Left ventricle myocardium inferior (tissue), 1 donor: ENCODE measurements around the gene PLEK. TPM values are rescaled to one million over a fixed set of nuclear protein-coding genes. Genes with fewer than 3 reads are reported as not detected.

ENCODE experiments used
- DNase-seq: peaks from one replicate; pipeline ENCODE4 v3.0.0-alpha.2; 2020
- H3K27ac ChIP-seq: fragments of 200-600 bp; replicated peaks from 2 replicates; pipeline ENCODE4 v1.8.0; 2021
- H3K27me3 ChIP-seq: fragments of 200-600 bp; 2 replicates; pipeline ENCODE4 v1.8.0; 2021; ENCODE audit warnings: low read depth
- H3K36me3 ChIP-seq: fragments of 200-600 bp; 2 replicates; pipeline ENCODE4 v1.8.0; 2021
- H3K4me1 ChIP-seq: fragments of 200-600 bp; 2 replicates; pipeline ENCODE4 v1.8.0; 2021
- H3K4me3 ChIP-seq: fragments of 200-600 bp; 2 replicates; pipeline ENCODE4 v1.8.0; 2021; ENCODE audit warnings: mild to moderate bottlenecking, moderate library complexity
- H3K9me3 ChIP-seq: fragments of 200-600 bp; replicated peaks from 2 replicates; pipeline ENCODE4 v1.8.0; 2021
- CTCF ChIP-seq: fragments of 200-600 bp; IDR thresholded peaks from 2 replicates; pipeline ENCODE4 v1.8.0; 2021; ENCODE audit warnings: antibody characterized with exemption, mild to moderate bottlenecking, borderline replicate concordance
- intact Hi-C: fragments of 100-400 bp; cut with micrococcal nuclease; formaldehyde crosslinking; loops from one replicate; pipeline ENCODE4 v1.11.0; 2022
- total RNA-seq: library from RNA; stranded (reverse); fragmentation: NEBNext Ultra II Directional; extraction: Animal tissue kit (Norgen Biotek cat#: 25700); gene quantifications from one replicate; pipeline ENCODE4 v1.2.1, GENCODE V29; 2021
- donor health status: DM: no; HTN: yes; CAD: no; lungs with severe emphysema.

PLEK gene
- total RNA-seq, 1 donor from 2014 or later, result 4.8 TPM

DNA sequence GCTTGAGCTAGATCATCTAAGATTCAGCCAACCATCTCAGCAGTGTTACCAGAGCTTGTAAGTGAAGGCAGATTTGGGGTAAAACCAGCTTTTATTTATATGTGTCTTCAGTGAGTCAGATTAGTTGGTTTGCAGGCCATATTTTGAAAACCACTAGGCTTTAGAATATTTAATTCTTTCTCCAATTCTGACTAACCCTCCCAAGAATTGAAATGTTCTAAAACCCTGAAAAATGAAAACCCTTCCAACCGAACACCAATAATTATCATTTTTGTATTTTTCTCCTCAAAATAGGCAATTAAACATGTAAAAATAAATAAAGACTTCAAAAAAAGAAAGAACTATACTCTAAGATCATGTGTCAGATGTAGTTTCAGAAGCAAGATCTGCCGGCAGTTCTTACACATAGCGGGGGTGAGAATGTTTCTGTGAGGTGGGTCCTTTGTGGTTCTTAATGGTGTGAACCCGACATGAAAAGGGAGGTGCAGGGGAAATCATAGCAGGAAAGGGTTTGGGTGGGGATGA lies 14.2 kb downstream of the PLEK start:
- Histone ChIP-seq H3K9me3 (no peaks in the 10 kb centered on the region), H3K36me3 (no peaks in the 10 kb centered on the region), H3K27me3 (no peaks in the 10 kb centered on the region), H3K4me1 (peaks cover 9% of the 10 kb centered on the region), H3K27ac (no peak overlapping the region), H3K4me3 (no peak overlapping the region)
- intact Hi-C loops, result no loop called here
- no peak for TF ChIP-seq CTCF
- DNase-seq, result no peak

DNA sequence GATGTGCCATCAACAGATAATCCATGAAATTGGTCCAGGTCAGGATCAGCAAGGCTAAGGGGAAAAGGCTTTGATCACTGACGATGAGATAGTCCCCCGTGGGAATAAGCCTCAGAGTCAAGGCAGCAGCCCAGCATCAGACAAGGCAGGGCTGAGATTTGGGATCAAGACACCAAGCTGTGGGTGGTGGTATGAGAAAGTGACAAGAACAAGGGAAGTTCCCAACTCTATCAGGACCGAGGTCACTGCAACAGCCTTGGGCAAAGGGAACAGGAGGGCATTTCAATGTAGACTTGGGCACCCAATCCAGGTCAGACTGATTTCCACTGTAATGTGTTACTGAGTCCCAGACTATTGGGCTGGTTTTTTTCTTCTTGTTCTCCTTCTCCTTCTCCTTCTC lies 18.7 kb downstream of the PLEK start:
- Histone ChIP-seq H3K4me1 (no peaks in the 10 kb centered on the region), H3K36me3 (no peaks in the 10 kb centered on the region), H3K9me3 (no peaks in the 10 kb centered on the region), H3K27me3 (no peaks in the 10 kb centered on the region), H3K27ac (no peak overlapping the region), H3K4me3 (no peak overlapping the region)
- DNase-seq, result no peak
- intact Hi-C loops, result no loop called here
- no peak for TF ChIP-seq CTCF

DNA sequence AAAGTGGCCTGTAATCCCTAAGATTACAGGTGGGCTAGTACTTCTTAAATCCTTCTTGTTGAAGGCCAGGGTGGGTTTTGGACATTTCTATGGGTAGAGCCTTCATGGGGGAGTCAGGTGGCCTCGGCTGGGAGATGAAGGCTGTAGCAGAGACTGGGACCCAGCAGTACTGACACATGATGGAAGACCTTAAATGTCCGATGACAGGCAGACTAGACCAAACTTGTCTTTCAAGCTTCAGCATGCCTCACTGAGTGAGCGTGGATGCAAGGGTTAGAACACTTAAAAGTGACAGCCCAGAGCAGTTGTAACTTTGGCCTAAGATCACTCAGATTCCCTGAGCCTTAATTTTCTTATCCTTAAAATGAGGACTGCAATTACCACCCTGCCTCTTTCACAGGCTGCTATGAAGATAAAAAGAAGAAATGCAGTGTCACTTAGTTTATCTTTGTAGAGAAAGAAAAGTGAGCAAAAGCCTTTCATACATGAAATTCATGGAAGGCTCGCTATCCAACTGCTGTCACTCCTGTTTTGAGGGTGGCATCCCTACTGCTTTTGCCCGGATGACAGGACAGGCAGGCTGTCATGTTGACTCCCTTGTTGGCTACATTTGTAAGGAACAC lies 19.5 kb downstream of the PLEK start:
- no peak for TF ChIP-seq CTCF
- no peaks in the 10 kb centered on the region for H3K9me3 ChIP-seq
- no peak overlapping the region for H3K27ac ChIP-seq
- H3K4me1 ChIP-seq, result peaks cover 4% of the 10 kb centered on the region
- intact Hi-C loops, result no loop called here
- no peaks in the 10 kb centered on the region for H3K27me3 ChIP-seq
- H3K36me3 ChIP-seq, result no peaks in the 10 kb centered on the region
- no peak for DNase-seq
- H3K4me3 ChIP-seq, result no peak overlapping the region

DNA sequence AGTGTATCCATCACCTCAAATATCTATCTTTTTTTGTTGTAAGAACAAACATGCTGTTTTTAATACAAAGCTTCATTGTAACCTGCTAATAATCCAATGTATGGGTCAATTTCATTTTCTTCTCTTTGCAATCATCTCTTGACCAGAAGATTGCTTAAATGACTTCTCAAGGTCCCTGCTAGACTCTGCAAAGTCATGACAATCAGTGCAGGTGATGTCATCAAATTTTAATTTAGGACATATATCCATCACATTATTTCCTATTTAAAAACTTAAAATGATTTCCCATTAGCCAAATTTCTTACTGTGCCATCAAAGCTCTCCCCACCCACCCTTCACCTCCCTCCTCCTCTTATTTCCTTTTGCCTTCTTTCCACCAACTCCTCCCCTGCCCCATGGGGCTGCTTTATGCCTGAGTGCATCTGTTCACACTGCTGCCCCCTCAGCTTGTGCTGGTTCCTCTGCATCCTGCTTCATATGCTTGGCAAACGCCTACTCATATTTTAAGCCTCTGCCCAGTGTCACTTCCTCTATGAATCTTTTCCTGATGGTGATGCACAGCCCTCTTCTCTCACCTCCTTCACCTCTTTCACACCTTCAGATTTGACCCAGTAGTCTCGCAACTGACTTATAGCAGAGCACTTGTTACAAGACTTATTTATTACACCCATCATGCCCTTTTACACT lies 20.3 kb downstream of the PLEK start:
- H3K27me3 ChIP-seq, result no peaks in the 10 kb centered on the region
- H3K27ac ChIP-seq, result no peak overlapping the region
- DNase-seq, result no peak
- peaks cover 12% of the 10 kb centered on the region for H3K4me1 ChIP-seq
- H3K36me3 ChIP-seq, result no peaks in the 10 kb centered on the region
- no peak overlapping the region for H3K4me3 ChIP-seq
- H3K9me3 ChIP-seq, result no peaks in the 10 kb centered on the region
- intact Hi-C loops, result no loop called here
- TF ChIP-seq CTCF, result no peak

GRCh38 chr2:68385907-68386287 lies 20.8 kb downstream of the PLEK start:
- H3K27ac ChIP-seq, result no peak overlapping the region
- intact Hi-C loops, result no loop called here
- H3K4me1 ChIP-seq, result peaks cover 17% of the 10 kb centered on the region
- H3K27me3 ChIP-seq, result no peaks in the 10 kb centered on the region
- no peak for DNase-seq
- H3K36me3 ChIP-seq, result no peaks in the 10 kb centered on the region
- no peaks in the 10 kb centered on the region for H3K9me3 ChIP-seq
- H3K4me3 ChIP-seq, result no peak overlapping the region
- no peak for TF ChIP-seq CTCF
